ENCODE data around the gene ITGA6.

- TF ChIP-seq POLR2A (IDR thresholded peaks at IDR 0.05) (no peak), CTCF (IDR thresholded peaks at IDR 0.05) (no peak)
These were observed 121.7 kb downstream of the ITGA6 start for GRCh38 chr2:172549131-172549530.
